ENCODE results near the gene DNAJC7. TPM values are rescaled to one million over a fixed set of nuclear protein-coding genes. Genes with fewer than 3 reads are reported as not detected.

DNAJC7 gene
- total and polyA plus RNA-seq, 4 donors, result 66.2 to 89.3 (median 83.0) TPM

GRCh38 chr17:42058063-42058462, 40.8 kb upstream of the DNAJC7 start:
- H3K4me1 ChIP-seq (ENCODE audit: control insufficient read depth in 5 of 5, insufficient read depth in 5 of 5, low read length in 5 of 5), result no peaks in the 10 kb centered on the region
- H3K27ac ChIP-seq (ENCODE audit: low read depth in 1 of 2, low read length in 1 of 2), result no peak overlapping the region
- TF ChIP-seq CTCF (IDR thresholded peaks at IDR 0.05; ENCODE audit: control extremely low read depth, extremely low read depth), result no peak
- no peak overlapping the region for H3K9ac ChIP-seq (ENCODE audit: insufficient read depth in 1 of 2, low read length in 2 of 2)
- peaks cover 0 to 6% (median 1%) of the 10 kb centered on the region in 3 donors for H3K27me3 ChIP-seq (ENCODE audit: control insufficient read depth in 3 of 3, insufficient read depth in 3 of 3, low read length in 2 of 3)
- H3K36me3 ChIP-seq (ENCODE audit: control insufficient read depth in 4 of 4, insufficient read depth in 4 of 4, low read length in 4 of 4), result no peaks in the 10 kb centered on the region
- no peak for ATAC-seq (ENCODE audit: insufficient read depth, low FRiP score)
- 75 to 88% methylated on average over 7 of the region's 7 CpGs for WGBS, 2 donors
- H3K4me3 ChIP-seq, result no peak overlapping the region
- peaks cover 0 to 4% (median 0%) of the 10 kb centered on the region in 4 donors for H3K9me3 ChIP-seq (ENCODE audit: control insufficient read depth in 4 of 4, insufficient read depth in 3 of 4, low read length in 3 of 4)
- no peak for DNase-seq

- ATAC-seq (ENCODE audit: insufficient read depth, low FRiP score), result no peak
- Histone ChIP-seq H3K36me3 (ENCODE audit: control insufficient read depth in 4 of 4, insufficient read depth in 4 of 4, low read length in 4 of 4) (no peaks in the 10 kb centered on the region), H3K9me3 (ENCODE audit: control insufficient read depth in 4 of 4, insufficient read depth in 3 of 4, low read length in 3 of 4) (peaks cover 0 to 4% (median 0%) of the 10 kb centered on the region in 4 donors), H3K4me3 (no peak overlapping the region), H3K27me3 (ENCODE audit: control insufficient read depth in 3 of 3, insufficient read depth in 3 of 3, low read length in 2 of 3) (peaks cover 0 to 10% (median 5%) of the 10 kb centered on the region in 3 donors), H3K9ac (ENCODE audit: insufficient read depth in 1 of 2, low read length in 2 of 2) (no peak overlapping the region), H3K4me1 (ENCODE audit: control insufficient read depth in 5 of 5, insufficient read depth in 5 of 5, low read length in 5 of 5) (no peaks in the 10 kb centered on the region), H3K27ac (ENCODE audit: low read depth in 1 of 2, low read length in 1 of 2) (no peak overlapping the region)
- no peak for DNase-seq
- no peak for TF ChIP-seq CTCF (IDR thresholded peaks at IDR 0.05; ENCODE audit: control extremely low read depth, extremely low read depth)
- 75 to 79% methylated on average over 3 of the region's 3 CpGs for WGBS, 2 donors
Observed at GRCh38 chr17:42056635-42057034, 39.4 kb upstream of the DNAJC7 start.

GRCh38 chr17:42055496-42055895, 38.3 kb upstream of the DNAJC7 start:
- Histone ChIP-seq H3K4me3 (no peak overlapping the region), H3K9me3 (ENCODE audit: control insufficient read depth in 4 of 4, insufficient read depth in 3 of 4, low read length in 3 of 4) (peaks cover 0 to 4% (median 0%) of the 10 kb centered on the region in 4 donors), H3K9ac (ENCODE audit: insufficient read depth in 1 of 2, low read length in 2 of 2) (no peak overlapping the region), H3K27ac (ENCODE audit: low read depth in 1 of 2, low read length in 1 of 2) (no peak overlapping the region), H3K4me1 (ENCODE audit: control insufficient read depth in 5 of 5, insufficient read depth in 5 of 5, low read length in 5 of 5) (peaks cover 0 to 3% (median 0%) of the 10 kb centered on the region in 5 donors), H3K36me3 (ENCODE audit: control insufficient read depth in 4 of 4, insufficient read depth in 4 of 4, low read length in 4 of 4) (no peaks in the 10 kb centered on the region), H3K27me3 (ENCODE audit: control insufficient read depth in 3 of 3, insufficient read depth in 3 of 3, low read length in 2 of 3) (peaks cover 0 to 10% (median 5%) of the 10 kb centered on the region in 3 donors)
- ATAC-seq (ENCODE audit: insufficient read depth, low FRiP score), result no peak
- no peak for TF ChIP-seq CTCF (IDR thresholded peaks at IDR 0.05; ENCODE audit: control extremely low read depth, extremely low read depth)
- WGBS, 2 donors, result 61 to 84% methylated on average over 6 of the region's 6 CpGs
- DNase-seq, result no peak

GRCh38 chr17:42055027-42055426, 37.8 kb upstream of the DNAJC7 start:
- DNase-seq (no peak), ATAC-seq (ENCODE audit: insufficient read depth, low FRiP score) (no peak)
- Histone ChIP-seq H3K27me3 (ENCODE audit: control insufficient read depth in 3 of 3, insufficient read depth in 3 of 3, low read length in 2 of 3) (peaks cover 0 to 10% (median 5%) of the 10 kb centered on the region in 3 donors), H3K9ac (ENCODE audit: insufficient read depth in 1 of 2, low read length in 2 of 2) (no peak overlapping the region), H3K4me1 (ENCODE audit: control insufficient read depth in 5 of 5, insufficient read depth in 5 of 5, low read length in 5 of 5) (peaks cover 0 to 3% (median 0%) of the 10 kb centered on the region in 5 donors), H3K36me3 (ENCODE audit: control insufficient read depth in 4 of 4, insufficient read depth in 4 of 4, low read length in 4 of 4) (no peaks in the 10 kb centered on the region), H3K4me3 (no peak overlapping the region), H3K9me3 (ENCODE audit: control insufficient read depth in 4 of 4, insufficient read depth in 3 of 4, low read length in 3 of 4) (peaks cover 0 to 4% (median 0%) of the 10 kb centered on the region in 4 donors), H3K27ac (ENCODE audit: low read depth in 1 of 2, low read length in 1 of 2) (no peak overlapping the region)
- WGBS, 2 donors, result 37 to 48% methylated on average over 3 of the region's 3 CpGs
- no peak for TF ChIP-seq CTCF (IDR thresholded peaks at IDR 0.05; ENCODE audit: control extremely low read depth, extremely low read depth)

Measured in lung (tissue), 12 donors.